H1 (cell line): ENCODE data around the gene CHN2.

ENCODE experiments used
- BRCA1 ChIP-seq: IDR thresholded peaks from 2 replicates; pipeline ENCODE4 v1.6.1; 2012; ENCODE audit warnings: low read depth, low read length, improper control_type of control experiment
- CTCF ChIP-seq, 3 experiments: IDR thresholded peaks; 1 replicate in 2 of 3; 2 replicates in 1 of 3; pipeline versions ENCODE4 v1.5.1 to v1.6.1; 2011; ENCODE audit warnings: low read length in 3 of 3, mild to moderate bottlenecking in 3 of 3, inconsistent platforms in 2 of 3, low read depth in 1 of 3, moderate library complexity in 1 of 3; ENCODE audit not compliant: insufficient read depth in 1 of 3; ENCODE audit errors: control extremely low read depth in 1 of 3
- EP300 ChIP-seq, 2 experiments: IDR thresholded peaks; 1 replicate in 1 of 2; 2 replicates in 1 of 2; pipeline ENCODE4 v1.6.1; 2011 to 2012; ENCODE audit warnings: low read depth in 2 of 2, low read length in 2 of 2, mild to moderate bottlenecking in 2 of 2, borderline replicate concordance in 1 of 2, inconsistent platforms in 1 of 2, moderate library complexity in 1 of 2
- EZH2 ChIP-seq: fragments of 200-600 bp; sonication (generic); IDR thresholded peaks from 2 replicates; pipeline ENCODE4 v1.7.1; 2012; ENCODE audit warnings: low read depth, mild to moderate bottlenecking, moderate library complexity, low read length, inconsistent platforms; ENCODE audit not compliant: severe bottlenecking
- FOSL1 ChIP-seq: IDR thresholded peaks from 2 replicates; pipeline ENCODE4 v1.6.1; 2011; ENCODE audit warnings: mild to moderate bottlenecking, low read depth, low read length, moderate library complexity; ENCODE audit not compliant: insufficient read depth
- KDM1A ChIP-seq: fragments of 200-600, 300-600 bp; sonication (generic); IDR thresholded peaks from 2 replicates; pipeline ENCODE4 v1.7.1; 2016; ENCODE audit warnings: mild to moderate bottlenecking, low read length, borderline replicate concordance
- MAX ChIP-seq: IDR thresholded peaks from 2 replicates; pipeline ENCODE4 v1.6.1; 2012; ENCODE audit warnings: inconsistent platforms
- NRF1 ChIP-seq: IDR thresholded peaks from 2 replicates; pipeline ENCODE4 v1.6.1; 2011; ENCODE audit warnings: mild to moderate bottlenecking, low read depth, low read length, improper control_type of control experiment
- POLR2A ChIP-seq, 2 experiments: IDR thresholded peaks; 1 replicate in 1 of 2; 2 replicates in 1 of 2; pipeline ENCODE4 v1.6.1; 2011; ENCODE audit warnings: low read depth in 2 of 2, low read length in 2 of 2, mild to moderate bottlenecking in 2 of 2; ENCODE audit errors: control extremely low read depth in 1 of 2
- POLR2AphosphoS5 ChIP-seq: IDR thresholded peaks from 2 replicates; pipeline ENCODE4 v1.6.1; 2011; ENCODE audit warnings: low read depth, low read length
- RAD21 ChIP-seq, 2 experiments: IDR thresholded peaks in 1 of 2; conservative IDR thresholded peaks in 1 of 2; 2 replicates each; pipeline ENCODE4 v1.6.1; 2011; ENCODE audit warnings: low read depth in 2 of 2, low read length in 2 of 2, improper control_type of control experiment in 1 of 2, inconsistent platforms in 1 of 2, mild to moderate bottlenecking in 1 of 2, moderate library complexity in 1 of 2
- YY1 ChIP-seq: IDR thresholded peaks from 2 replicates; pipeline ENCODE4 v1.6.1; 2011; ENCODE audit warnings: low read depth, mild to moderate bottlenecking, low read length

GRCh38 chr7:29199776-29200175 lies 5.2 kb downstream of the CHN2 start:
- TF ChIP-seq EP300 (IDR thresholded peaks at IDR 0.05; ENCODE audit: borderline replicate concordance in 1 of 2, low read depth in 2 of 2, low read length in 2 of 2), result no peak
- TF ChIP-seq POLR2AphosphoS5, result no peak
- no peak for TF ChIP-seq EZH2
- TF ChIP-seq CTCF (IDR thresholded peaks at IDR 0.05; ENCODE audit: control extremely low read depth in 1 of 3, insufficient read depth in 1 of 3, low read depth in 1 of 3, low read length in 3 of 3), result no peak
- TF ChIP-seq RAD21 (IDR thresholded peaks at IDR 0.05 in 1 of 2, conservative IDR thresholded peaks at IDR 0.05 in 1 of 2; ENCODE audit: low read depth in 2 of 2, low read length in 2 of 2), result no peak
- TF ChIP-seq YY1, result no peak
- TF ChIP-seq POLR2A (IDR thresholded peaks at IDR 0.05; ENCODE audit: control extremely low read depth in 1 of 2, low read depth in 2 of 2, low read length in 2 of 2), result no peak
- TF ChIP-seq BRCA1, result no peak
- no peak for TF ChIP-seq MAX
- TF ChIP-seq FOSL1, result no peak
- no peak for TF ChIP-seq NRF1
- no peak for TF ChIP-seq KDM1A
